ENCODE results near the gene SLC7A4.

SLC7A4 gene

GRCh38 chr22:20993304-20994127, 38.8 kb downstream of the SLC7A4 start:
- no peak for TF ChIP-seq CTCF (IDR thresholded peaks at IDR 0.05; ENCODE audit: extremely low read depth, missing control alignments)
- no peak for DNase-seq (ENCODE audit: low spot score)

GRCh38 chr22:20992456-20993303, 39.7 kb downstream of the SLC7A4 start:
- no peak for TF ChIP-seq CTCF (IDR thresholded peaks at IDR 0.05; ENCODE audit: extremely low read depth, missing control alignments)
- DNase-seq (ENCODE audit: low spot score): no peak

GRCh38 chr22:20992056-20992442, 40.3 kb downstream of the SLC7A4 start:
- TF ChIP-seq CTCF (IDR thresholded peaks at IDR 0.05; ENCODE audit: extremely low read depth, missing control alignments): no peak

GRCh38 chr22:20991252-20992055, 40.9 kb downstream of the SLC7A4 start:
- DNase-seq (ENCODE audit: low spot score): no peak
- TF ChIP-seq CTCF (IDR thresholded peaks at IDR 0.05; ENCODE audit: extremely low read depth, missing control alignments): no peak

More at GRCh38 chr22:20992056-20992442, 40.3 kb downstream of the SLC7A4 start:
- DNase-seq (ENCODE audit: low spot score): no peak

GRCh38 chr22:20990184-20991180, 41.9 kb downstream of the SLC7A4 start:
- no peak for DNase-seq (ENCODE audit: low spot score)
- no peak for TF ChIP-seq CTCF (IDR thresholded peaks at IDR 0.05; ENCODE audit: extremely low read depth, missing control alignments)

GRCh38 chr22:20989323-20990138, 42.8 kb downstream of the SLC7A4 start:
- TF ChIP-seq CTCF (IDR thresholded peaks at IDR 0.05; ENCODE audit: extremely low read depth, missing control alignments): no peak
- DNase-seq (ENCODE audit: low spot score): no peak

Data from GM20000 (cell line).